GM19468 (cell line): ENCODE data around the gene UNC5C.

Experiments used
- ATAC-seq: cut with Tn5 transposase; IDR thresholded peaks from one replicate; pipeline ENCODE4 v1.9.1; 2021; ENCODE audit warnings: mild to moderate bottlenecking, moderate library complexity, moderate number of reproducible peaks; ENCODE audit not compliant: unreplicated experiment; ENCODE audit errors: extremely low read depth

Gene UNC5C

DNA sequence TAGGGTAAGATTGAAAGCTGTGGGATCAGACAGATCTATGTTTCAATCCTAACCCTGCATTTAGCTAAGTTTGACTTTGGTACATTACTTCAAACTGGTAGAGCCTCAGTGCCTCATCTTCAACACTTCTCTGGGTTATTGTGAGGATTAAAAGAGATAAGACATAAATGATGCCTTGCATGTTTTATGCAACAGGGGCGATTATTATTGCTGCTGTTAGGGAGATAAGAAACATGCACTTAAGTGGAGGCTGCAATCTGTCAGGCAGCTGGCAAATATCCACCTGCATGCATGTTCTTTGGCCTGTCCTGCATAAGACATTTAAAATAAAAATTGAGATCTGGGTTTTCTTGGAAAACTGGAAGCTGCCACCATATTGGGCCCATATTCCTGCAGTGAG, 24.6 kb downstream of the UNC5C start:
- ATAC-seq: no peak

DNA sequence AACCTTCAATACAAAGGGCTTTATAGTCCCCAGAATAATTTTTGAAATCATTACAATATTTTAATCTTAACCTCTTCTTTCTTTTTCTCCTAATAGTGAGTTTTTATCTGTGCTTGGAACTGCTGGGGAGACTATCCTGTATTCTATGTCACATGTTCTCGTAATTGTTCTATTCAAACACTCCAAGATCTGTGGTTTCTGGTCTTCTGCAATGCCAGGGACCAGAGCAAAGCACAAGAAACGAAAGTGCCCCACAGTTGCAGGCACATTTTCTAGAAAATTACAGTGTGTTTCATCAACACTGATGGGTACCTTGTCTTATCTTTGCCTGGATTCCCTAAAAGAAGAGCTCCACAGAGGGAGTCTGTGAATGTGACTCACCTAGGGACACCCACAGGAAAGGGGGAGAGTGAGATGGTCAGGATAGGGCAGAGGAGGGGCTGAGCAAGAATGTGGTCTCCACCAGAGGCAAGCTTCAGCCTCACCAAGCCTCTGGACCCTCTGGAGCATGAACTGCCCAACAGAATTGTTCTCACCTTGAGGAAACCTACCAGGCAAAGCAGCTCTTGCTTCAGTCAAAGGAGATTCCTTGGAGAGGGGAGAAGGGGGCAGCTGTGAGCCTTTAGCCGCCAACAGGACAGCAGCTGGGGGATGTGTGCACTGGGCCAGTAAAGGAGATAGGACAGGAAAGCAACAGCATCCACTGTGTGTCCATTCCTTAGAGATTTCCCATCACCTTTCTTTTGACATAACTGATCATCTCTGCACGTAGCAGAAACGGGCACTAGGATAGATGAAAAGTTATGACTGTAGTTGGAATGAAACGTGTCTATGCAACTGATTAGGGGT, 25.9 kb downstream of the UNC5C start:
- ATAC-seq: no peak

DNA sequence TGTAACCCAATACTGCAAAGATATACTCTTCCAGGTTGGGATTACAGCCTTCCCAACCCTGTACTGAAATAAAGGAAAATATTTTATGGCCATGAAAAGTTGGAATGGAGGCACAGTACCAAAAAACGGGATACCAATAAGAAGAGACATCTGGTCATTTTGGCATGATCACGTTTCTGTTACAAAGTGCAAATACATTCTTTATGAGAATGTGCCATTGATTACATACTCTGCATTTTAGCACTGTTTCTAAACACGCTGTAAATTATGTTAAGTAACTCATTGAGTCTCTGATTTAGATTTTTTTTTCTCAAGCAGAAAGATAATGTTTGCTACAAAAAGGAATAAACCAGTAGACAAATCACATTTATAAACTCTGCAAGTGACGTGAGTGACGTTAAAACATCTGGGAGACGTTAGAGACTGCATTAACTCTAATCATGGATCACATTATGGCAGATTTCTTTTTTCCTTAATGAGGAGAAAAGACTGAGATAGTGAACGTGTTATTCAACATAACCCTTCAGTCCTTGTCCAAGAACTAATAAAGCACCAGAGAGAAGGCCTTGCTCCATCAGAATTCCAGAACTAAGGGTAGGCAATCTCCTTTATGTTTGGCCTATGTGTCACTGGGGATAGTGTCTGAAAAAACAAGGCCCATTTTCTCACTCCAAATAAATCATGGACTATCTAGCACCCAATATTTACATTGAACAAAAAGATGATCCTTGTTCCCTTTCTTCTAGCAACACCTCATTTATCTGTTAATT, 31.0 kb downstream of the UNC5C start:
- no peak for ATAC-seq

DNA sequence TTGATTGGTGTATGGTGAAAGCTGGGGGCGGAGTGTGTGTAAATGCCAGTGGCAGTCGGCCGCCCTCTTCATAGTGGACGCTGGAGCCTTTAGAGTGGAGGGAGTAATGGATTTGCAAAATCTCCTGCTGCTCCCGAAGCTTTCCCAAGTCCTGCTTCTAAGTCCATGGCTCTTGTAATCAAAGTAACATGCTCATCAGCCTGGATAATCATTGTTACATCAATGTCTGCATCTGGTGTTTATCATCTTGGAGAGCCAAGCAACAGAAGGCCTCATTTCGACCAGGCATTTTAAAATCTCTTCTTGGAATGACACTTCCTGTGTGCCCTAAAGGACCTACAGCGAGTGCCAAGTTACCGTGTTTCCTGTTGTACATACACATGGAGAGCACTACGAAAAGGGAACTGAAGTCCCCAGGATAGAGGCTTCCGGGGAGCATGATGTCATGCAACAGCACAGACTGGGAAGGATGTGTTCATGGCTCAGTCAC, 32.2 kb downstream of the UNC5C start:
- ATAC-seq: no peak

DNA sequence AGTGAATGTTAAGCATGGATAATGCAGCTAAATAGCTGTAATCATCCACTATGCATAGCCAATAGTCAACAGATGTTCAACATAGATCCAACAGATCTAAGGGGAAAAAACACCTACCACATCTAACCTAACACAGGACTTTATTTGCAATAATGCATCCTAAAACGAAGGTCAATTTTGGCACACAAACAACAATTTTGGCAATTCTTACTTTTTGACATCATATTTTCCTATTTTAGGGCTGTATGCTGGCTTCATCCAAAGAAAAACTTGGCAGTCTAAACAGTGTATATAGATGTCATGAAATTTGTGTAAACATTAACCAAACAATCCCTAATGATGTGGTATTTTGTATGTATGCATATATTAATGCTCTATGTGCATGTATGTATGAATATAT, 33.2 kb downstream of the UNC5C start:
- ATAC-seq: no peak

DNA sequence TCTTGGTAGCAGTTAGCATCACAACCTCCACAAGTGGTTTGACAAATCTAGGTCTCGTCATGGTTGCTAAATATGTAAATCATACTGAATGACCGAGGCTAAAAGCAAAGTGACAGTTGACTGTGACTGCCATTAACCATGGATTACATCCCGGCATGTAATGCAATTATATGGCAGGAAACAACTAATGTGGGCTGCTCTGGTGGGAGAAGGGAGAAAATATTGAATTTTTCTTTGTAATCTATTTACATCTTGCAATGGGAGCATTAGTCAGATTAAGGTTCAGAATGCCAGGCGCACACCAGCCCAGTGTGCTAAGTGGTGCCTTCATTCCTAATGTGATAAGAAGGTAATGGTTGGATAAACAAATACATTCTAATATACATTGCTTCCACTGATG, 35.8 kb downstream of the UNC5C start:
- ATAC-seq: no peak

DNA sequence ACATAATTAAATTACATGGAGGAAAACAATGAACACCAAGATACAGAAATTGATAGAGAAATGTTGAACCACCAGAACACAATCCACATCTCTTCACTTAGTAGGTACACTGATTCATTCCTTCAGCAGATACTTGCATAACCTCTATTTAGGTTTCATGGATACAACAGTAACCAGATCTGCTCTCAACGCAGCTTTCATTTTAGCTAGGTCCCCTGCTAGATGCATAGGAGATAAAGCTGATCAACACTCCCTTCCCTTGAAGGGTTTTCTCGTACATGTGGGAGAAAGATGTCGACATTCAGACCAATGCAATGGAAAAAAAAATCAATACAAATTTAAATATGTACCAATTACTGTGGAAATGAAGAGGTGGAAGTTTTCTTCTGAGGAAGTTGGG, 37.3 kb downstream of the UNC5C start:
- ATAC-seq: no peak

DNA sequence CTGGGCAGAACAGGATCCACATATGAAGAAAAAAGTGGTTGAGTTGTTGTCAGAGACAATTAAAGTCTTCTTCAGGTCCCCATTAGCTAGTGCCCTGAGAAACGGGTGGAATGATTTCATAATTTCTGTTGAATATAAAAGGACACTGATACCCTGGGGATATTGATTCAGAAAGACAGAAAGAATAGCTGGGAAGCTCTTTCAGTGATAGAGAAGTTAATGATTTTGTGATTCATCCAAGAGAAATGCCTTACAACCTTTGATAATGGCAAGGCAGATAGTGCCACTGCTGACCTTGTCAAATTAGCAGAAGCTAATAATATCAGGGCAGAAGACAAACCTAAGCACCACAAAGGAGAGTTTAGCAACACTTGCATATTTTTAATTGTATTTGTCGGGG, 37.9 kb downstream of the UNC5C start:
- no peak for ATAC-seq

DNA sequence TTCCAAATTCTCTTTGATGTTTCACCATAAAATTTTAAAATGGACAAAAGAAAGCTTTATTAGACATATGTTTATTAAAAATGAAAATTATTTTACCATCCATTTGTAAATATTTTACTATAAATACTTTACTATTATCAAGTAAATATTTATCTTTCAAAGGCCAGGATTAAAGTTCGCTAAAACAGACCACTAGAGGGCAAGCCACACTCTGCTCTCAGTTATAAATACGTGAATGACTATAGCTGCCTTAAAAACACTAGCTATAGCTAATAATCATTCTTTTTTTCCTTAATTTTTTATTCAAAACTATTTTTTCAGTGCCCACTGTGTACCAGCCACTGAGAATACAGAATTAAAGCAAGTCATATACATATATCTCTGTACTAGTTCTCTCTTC, 38.6 kb downstream of the UNC5C start:
- no peak for ATAC-seq

DNA sequence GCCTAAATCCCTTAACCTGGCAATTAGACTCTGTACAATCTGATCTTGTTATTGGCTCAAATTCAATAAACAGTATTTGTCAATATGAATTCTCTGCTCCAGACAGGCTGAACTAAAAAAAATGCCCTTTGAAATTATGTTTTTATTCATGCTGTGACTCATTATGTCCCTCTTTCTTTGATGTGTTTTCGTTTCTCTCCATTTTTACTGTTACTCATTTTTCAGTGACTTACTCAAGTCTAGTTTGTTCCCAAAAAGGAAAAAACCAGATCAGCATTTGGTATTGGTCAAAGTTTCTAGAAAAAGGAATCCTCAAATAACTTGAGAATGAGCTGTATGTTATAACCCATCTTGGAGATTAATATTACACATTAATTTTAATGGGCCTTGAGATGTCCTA, 40.4 kb downstream of the UNC5C start:
- ATAC-seq: no peak

DNA sequence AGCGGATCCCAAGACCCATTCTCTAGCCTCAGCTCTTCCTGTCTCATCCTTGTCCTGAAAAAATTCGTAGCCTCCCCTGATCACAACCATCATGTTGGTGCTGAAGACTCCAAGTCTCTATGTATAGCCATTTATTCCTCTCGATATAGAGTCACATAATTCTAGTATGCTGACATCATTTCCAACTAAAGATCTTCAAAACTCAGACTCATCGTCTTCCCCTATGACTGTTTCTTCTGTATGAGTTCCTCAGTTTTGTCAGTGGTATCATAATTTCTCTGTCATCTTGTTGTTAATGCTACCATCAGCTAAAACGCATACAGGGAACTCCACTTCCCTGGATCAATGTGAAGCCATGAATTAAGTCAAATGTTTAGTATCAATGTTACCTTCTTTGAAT, 41.2 kb downstream of the UNC5C start:
- no peak for ATAC-seq

DNA sequence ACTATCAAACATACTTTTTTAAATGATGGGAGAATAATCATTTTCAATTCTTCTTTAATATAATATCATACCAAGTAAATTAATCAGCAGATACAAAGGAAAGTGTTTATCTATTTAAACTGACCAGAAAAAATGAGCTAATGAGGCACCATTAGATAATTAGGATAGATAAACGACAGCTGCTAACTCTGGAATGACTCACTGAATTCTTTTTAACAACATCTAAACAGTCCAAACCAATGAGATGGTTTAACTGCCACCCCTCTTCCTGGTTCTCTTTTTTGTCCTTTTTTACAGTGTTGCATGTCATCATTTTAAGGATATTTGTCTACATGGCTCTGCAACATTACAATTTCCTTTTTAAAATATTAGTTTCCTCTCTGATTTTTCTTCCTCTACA, 41.6 kb downstream of the UNC5C start:
- ATAC-seq: no peak

DNA sequence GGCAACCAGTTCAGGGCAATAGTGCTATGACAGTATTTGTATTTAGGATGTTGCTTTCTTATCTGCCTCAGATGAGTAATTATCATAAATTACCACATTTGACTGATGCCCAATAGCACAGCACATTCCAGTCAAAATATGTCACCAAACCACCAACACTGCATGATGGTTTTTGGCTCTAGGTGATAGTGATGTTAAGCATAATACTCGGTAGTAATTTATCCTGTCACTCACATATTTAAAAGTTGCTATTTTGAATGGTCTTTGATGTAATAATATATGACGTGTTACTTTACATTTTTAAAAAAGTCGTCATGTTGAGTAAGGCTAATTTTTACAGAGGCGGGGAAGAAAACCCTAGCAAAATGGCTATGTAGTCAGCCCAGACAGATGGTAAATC, 42.5 kb downstream of the UNC5C start:
- no peak for ATAC-seq

DNA sequence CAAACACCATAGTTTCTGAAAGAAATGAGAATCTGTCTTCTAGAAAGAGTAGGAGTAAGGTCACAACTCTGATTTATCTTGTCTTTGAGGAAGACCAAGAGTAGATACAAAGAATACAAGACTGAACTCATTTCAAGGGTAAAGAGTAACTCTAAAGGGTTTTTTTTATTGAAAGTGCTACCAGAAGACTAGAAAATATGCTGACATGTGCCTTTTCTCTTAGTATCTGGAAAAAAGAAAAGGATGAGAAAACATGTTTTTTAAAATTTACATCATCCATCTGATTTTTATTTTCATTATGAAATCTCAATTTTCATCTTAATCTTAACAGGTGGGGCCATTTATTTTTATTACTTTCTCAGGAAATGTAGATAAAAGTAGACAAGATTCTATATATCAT, 43.0 kb downstream of the UNC5C start:
- no peak for ATAC-seq

DNA sequence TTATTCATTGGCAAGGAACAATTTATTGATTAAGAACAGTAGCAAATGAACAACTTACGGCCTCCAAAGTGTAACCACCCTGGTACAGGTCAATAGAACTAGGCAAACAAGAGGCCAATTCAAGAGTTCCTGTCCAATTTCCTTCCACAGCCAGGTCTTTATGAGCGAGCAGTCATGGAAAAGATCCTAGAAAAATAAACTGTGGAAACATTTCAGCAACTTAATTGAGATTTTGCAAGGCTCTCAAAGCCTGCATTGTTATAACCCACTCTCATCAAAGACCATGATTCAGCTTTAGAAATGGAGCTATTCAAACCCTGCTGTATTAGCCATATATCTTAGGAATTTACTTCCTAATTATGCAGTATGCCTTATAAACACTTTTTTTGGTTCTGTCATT, 43.6 kb downstream of the UNC5C start:
- ATAC-seq: no peak

DNA sequence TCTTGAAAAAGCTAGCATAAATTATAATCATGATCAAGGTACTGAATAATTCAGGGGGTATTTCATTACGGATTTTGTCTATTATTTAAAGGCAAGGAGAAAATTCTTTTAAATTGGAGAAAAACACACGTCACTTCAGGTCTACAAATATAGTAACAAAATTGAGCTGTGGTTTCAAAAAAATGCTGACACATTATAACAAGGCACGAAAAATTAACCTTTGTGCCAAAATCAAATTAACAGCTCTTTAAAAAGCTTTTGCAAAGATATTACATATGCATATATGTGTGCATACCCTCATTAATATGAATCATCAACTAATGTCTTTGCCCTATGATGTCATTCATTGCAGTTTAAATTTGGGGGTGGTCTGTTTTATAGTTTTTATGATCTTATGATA, 44.3 kb downstream of the UNC5C start:
- no peak for ATAC-seq

DNA sequence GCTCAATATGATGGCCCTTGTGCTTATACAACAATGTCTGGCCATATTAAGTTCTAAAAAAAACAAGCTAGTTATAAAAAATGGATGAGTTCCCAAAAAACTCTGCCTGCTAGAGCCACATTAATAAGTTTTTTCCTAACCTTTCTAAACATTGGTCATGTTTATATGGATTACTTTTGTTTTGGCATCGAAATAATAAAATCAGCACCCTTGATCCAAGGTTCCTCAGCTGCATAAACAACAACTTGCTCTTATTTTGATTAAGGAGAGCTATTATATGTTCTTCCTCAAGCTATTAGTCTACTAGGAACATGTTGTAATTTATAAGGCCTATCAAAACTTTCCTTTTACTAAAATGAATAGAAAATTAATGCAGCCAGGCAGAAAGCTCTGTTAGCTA, 48.4 kb downstream of the UNC5C start:
- ATAC-seq: no peak

DNA sequence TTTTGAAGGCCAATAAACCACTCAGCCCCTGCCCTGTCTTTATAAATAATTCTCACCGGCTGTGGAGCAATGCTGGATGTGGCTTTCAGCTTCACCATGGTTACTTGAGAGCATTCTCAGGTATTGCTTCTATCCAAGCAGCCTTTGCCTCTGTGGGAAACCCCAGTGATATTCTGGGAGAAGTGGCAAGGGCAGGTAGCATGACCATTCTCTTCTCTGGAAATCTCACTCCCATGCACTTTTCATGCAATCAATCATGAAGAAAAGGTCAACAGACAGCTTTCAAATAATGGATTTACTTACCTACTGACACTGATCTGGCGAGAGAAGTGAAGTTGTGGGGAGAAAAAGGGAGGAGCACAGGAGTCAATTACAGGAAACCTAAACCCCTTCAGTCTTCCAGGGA, 49.5 kb downstream of the UNC5C start:
- no peak for ATAC-seq

DNA sequence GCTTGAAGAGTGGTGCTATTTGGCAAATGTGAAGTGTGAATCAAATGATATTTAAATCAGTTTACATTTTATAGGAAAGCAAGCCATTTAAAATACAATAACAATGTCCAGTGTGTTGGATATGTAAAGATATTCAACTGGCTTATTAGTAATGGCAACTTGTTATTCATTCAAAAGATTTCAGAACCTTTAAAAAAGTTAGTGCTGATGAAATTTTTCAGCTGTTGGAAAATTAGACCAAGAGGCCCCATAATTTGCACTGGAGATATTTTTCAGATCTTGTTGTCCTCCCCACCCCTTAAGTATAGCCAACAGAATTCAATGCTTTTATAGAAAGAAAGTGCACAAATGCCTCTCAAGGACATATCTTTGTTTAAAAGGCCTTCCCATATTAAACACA, 54.6 kb downstream of the UNC5C start:
- ATAC-seq: no peak

DNA sequence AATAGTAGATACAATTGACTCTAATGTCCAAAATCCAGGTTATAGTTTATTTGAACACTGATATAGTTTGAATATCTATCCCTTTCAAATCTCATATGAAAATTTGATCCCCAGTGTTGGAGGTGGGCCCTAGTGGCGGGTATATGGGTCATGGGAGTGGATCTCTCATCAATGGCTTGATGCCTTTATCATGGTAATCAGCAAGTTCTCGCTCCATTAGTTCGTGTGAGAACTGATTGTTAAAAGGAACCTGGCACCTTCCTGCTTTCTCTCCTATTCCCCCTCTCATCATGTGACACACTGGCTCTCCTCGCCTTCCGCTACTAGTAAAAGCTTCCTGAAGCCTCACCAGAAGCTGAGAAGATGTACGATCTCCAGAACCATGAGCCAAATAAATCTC, 70.1 kb downstream of the UNC5C start:
- ATAC-seq: no peak

DNA sequence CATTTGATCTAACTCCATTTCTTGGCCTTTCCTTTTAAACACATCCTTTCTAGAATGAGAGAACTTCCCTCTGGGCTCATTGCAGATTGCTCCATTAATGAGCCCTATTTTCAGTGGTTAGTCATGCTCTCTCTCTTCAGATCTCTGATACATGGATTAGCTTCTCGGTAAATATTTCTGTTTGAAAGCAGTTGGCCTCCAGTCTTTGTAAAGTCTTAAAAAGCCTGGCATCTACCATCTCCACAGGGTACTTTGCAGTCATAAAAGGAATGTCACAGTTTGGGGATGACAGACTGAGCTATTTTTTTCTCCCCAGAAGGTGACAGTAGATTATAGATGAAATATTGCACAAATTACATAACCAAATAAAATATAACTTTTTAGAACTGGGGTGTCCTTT, 72.7 kb downstream of the UNC5C start:
- ATAC-seq: no peak

DNA sequence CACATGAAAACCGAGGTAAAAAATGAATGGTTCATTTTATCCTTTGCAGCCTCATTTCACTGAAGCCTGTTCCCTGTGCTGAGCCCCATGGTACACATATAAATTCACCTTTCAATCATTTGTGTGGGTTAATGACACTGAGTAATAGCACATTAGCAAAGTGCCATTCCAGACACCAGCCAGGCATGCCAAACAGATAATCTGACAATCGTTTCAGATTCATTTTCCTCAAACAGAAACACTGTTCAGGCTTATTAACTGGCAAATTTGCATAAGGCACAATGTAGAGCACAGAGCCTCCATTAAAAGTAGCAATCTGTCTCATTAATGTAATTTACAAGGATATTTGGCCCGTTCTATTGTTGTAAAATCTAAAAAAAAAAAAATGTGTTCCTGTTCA, 76.2 kb downstream of the UNC5C start:
- ATAC-seq: no peak
